ENCODE data around the gene MC2R.

DNA sequence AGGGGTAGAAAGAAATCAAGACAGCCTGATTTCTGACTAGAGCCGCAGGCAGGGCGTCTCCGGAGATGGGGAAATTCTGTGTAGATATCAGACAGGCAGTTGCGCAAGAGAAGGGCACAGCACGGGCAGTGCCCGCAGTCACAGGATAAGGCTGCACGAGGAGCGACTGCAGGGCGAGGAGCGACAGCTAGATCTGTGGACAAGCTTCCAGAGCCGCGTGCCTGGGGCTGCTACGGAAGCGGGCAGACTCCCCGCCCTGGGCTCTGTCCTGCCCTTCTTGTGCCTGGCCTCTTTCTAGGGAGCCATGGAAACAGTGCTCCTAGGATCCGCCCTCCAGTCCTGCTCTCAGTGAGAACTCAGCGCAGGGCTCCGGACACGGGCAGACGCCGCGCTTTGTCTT, 78.8 kb downstream of the MC2R start:
- TF ChIP-seq POLR2AphosphoS5 (IDR thresholded peaks at IDR 0.05; ENCODE audit: low read depth, low read length) (no peak), TCF7L2 (IDR thresholded peaks at IDR 0.05; ENCODE audit: low read depth, low read length) (no peak), SIN3A (IDR thresholded peaks at IDR 0.05; ENCODE audit: borderline replicate concordance, insufficient read depth, low read depth, low read length) (no peak)
- TF ChIP-seq, protein P1, sequence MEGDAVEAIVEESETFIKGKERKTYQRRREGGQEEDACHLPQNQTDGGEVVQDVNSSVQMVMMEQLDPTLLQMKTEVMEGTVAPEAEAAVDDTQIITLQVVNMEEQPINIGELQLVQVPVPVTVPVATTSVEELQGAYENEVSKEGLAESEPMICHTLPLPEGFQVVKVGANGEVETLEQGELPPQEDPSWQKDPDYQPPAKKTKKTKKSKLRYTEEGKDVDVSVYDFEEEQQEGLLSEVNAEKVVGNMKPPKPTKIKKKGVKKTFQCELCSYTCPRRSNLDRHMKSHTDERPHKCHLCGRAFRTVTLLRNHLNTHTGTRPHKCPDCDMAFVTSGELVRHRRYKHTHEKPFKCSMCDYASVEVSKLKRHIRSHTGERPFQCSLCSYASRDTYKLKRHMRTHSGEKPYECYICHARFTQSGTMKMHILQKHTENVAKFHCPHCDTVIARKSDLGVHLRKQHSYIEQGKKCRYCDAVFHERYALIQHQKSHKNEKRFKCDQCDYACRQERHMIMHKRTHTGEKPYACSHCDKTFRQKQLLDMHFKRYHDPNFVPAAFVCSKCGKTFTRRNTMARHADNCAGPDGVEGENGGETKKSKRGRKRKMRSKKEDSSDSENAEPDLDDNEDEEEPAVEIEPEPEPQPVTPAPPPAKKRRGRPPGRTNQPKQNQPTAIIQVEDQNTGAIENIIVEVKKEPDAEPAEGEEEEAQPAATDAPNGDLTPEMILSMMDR (IDR thresholded peaks at IDR 0.05): no peak
- TF ChIP-seq, protein P2, sequence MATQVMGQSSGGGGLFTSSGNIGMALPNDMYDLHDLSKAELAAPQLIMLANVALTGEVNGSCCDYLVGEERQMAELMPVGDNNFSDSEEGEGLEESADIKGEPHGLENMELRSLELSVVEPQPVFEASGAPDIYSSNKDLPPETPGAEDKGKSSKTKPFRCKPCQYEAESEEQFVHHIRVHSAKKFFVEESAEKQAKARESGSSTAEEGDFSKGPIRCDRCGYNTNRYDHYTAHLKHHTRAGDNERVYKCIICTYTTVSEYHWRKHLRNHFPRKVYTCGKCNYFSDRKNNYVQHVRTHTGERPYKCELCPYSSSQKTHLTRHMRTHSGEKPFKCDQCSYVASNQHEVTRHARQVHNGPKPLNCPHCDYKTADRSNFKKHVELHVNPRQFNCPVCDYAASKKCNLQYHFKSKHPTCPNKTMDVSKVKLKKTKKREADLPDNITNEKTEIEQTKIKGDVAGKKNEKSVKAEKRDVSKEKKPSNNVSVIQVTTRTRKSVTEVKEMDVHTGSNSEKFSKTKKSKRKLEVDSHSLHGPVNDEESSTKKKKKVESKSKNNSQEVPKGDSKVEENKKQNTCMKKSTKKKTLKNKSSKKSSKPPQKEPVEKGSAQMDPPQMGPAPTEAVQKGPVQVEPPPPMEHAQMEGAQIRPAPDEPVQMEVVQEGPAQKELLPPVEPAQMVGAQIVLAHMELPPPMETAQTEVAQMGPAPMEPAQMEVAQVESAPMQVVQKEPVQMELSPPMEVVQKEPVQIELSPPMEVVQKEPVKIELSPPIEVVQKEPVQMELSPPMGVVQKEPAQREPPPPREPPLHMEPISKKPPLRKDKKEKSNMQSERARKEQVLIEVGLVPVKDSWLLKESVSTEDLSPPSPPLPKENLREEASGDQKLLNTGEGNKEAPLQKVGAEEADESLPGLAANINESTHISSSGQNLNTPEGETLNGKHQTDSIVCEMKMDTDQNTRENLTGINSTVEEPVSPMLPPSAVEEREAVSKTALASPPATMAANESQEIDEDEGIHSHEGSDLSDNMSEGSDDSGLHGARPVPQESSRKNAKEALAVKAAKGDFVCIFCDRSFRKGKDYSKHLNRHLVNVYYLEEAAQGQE (IDR thresholded peaks at IDR 0.05; ENCODE audit: insufficient read depth in 1 of 2, low read depth in 2 of 2, low read length in 1 of 2): no peak

Measured in Panc1 (cell line).